ENCODE data around the gene RAC2. TPM values are rescaled to one million over a fixed set of nuclear protein-coding genes. Genes with fewer than 3 reads are reported as not detected.

RAC2 gene
- total and polyA plus RNA-seq, 2 of the 8 experiments (the other 6 are each of a cell fraction or from before 2014, with no cell fraction given) = 2.3 to 4.3 TPM

DNA sequence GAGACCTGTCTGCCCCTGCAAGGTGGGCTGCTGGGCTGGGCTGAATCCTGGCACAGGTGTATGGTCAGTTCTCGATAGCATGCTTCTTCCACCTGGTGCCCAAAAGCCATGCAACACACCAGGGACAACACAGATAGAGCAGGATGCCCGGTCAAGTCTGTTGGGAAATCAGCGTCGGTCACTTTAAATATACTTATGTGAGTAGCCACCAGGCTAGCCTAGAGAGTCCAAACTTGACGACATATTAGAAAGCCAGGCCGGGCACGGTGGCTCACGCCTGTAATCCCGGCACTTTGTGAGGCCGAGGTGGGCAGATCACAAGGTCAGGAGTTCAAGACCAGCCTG is 65.0 kb downstream of the RAC2 start:
- POLR2A ChIA-PET (ENCODE audit: partially characterized antibody) = no interaction called here
- no peaks in the 10 kb centered on the region; a peak in 2 of 7 replicates for H3K4me1 ChIP-seq (replicated peaks in 1 of 4; ENCODE audit: control insufficient read depth in 3 of 4, insufficient read depth in 4 of 4, low read length in 3 of 4)
- no peak for FAIRE-seq
- no peak for TF ChIP-seq SIX5 (IDR thresholded peaks at IDR 0.05; ENCODE audit: low read depth, low read length)
- TF ChIP-seq ZNF274 (IDR thresholded peaks at IDR 0.05; ENCODE audit: borderline replicate concordance, extremely low read depth, low read length) = no peak
- no peak for TF ChIP-seq GABPA (IDR thresholded peaks at IDR 0.05; ENCODE audit: borderline replicate concordance, insufficient read depth, low read length)
- TF ChIP-seq EP300 (IDR thresholded peaks at IDR 0.05; ENCODE audit: borderline replicate concordance in 1 of 2, low read depth in 2 of 2, low read length in 2 of 2) = no peak
- TF ChIP-seq SRF (IDR thresholded peaks at IDR 0.05; ENCODE audit: low read depth, low read length) = no peak
- no peak for TF ChIP-seq KDM5A (IDR thresholded peaks at IDR 0.05; ENCODE audit: low read length)
- TF ChIP-seq, protein P1, sequence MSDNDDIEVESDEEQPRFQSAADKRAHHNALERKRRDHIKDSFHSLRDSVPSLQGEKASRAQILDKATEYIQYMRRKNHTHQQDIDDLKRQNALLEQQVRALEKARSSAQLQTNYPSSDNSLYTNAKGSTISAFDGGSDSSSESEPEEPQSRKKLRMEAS (IDR thresholded peaks at IDR 0.05) = no peak

More for the DNA sequence above, 65.0 kb downstream of the RAC2 start:
- Histone ChIP-seq H4K8ac (ENCODE audit: extremely low read depth, insufficient read depth, low read length) (no peak overlapping the region), H3K14ac (ENCODE audit: insufficient read length) (no peak overlapping the region), H3K4ac (replicated peaks; ENCODE audit: insufficient read length, low read depth, low read length) (no peak overlapping the region), H3K27me3 (replicated peaks in 1 of 4; ENCODE audit: control insufficient read depth in 3 of 4, extremely low read depth in 1 of 4, insufficient read depth in 3 of 4, low read length in 3 of 4) (no peaks in the 10 kb centered on the region; a peak in 2 of 7 replicates), H3K4me3 (ENCODE audit: extremely low read depth in 1 of 4, insufficient read depth in 2 of 4, low read depth in 3 of 4, low read length in 4 of 4) (no peak overlapping the region), H2BK15ac (ENCODE audit: low read length) (no peak overlapping the region), H3K36me3 (ENCODE audit: control insufficient read depth in 2 of 4, insufficient read depth in 4 of 4, low read length in 3 of 4) (no peaks in the 10 kb centered on the region), H2AFZ (ENCODE audit: low read length) (no peak overlapping the region), H3K4me2 (ENCODE audit: insufficient read depth in 1 of 2, low read depth in 2 of 2, low read length in 2 of 2) (no peak overlapping the region), H3K79me1 (ENCODE audit: low read depth, low read length) (no peaks in the 10 kb centered on the region), H2BK12ac (ENCODE audit: low read depth, low read length) (no peak overlapping the region), H3K9ac (replicated peaks in 1 of 4; ENCODE audit: extremely low read depth in 1 of 4, low read depth in 3 of 4, low read length in 3 of 4) (no peak overlapping the region), H3K79me2 (ENCODE audit: control insufficient read depth in 1 of 2, insufficient read depth in 2 of 2, low read length in 2 of 2) (no peaks in the 10 kb centered on the region), H2BK120ac (replicated peaks; ENCODE audit: low read depth, low read length) (no peak overlapping the region), H3K23ac (ENCODE audit: insufficient read length) (no peak overlapping the region), H3K23me2 (ENCODE audit: low read depth, low read length) (no peaks in the 10 kb centered on the region), H3K27ac (ENCODE audit: low read depth, low read length) (no peak overlapping the region), H3K18ac (ENCODE audit: extremely low read depth, low read length) (no peak overlapping the region), H3K9me3 (ENCODE audit: insufficient read depth in 2 of 2, low read depth in 1 of 2, low read length in 1 of 2) (no peaks in the 10 kb centered on the region), H2AK5ac (ENCODE audit: low read depth, low read length) (no peak overlapping the region), H4K91ac (replicated peaks; ENCODE audit: insufficient read length, low read length) (no peak overlapping the region), H4K20me1 (replicated peaks in 1 of 2; ENCODE audit: control insufficient read depth in 1 of 2, insufficient read depth in 2 of 2, low read length in 2 of 2) (no peaks in the 10 kb centered on the region), H2BK20ac (ENCODE audit: low read length) (no peak overlapping the region), H2BK5ac (ENCODE audit: low read depth, low read length) (no peak overlapping the region), H4K5ac (ENCODE audit: insufficient read length, low read depth, low read length) (no peak overlapping the region), H3K56ac (replicated peaks; ENCODE audit: insufficient read length, low read depth, low read length) (no peak overlapping the region)
- 95% methylated on average over 10 of the region's 10 CpGs; no CpG with 5 or more reads in 1 of the 2 experiments for WGBS, 2 experiments (ENCODE audit: extremely low coverage in 1 of 2, insufficient coverage in 1 of 2, insufficient read length in 1 of 2, insufficient replicate concordance in 2 of 2, low coverage in 1 of 2, low lambda C conversion rate in 2 of 2, missing lambda C conversion rate in 1 of 2)
- CTCF ChIA-PET (ENCODE audit: partially characterized antibody) = interaction anchor here (1.1 to 4.5 kb wide), 4 partner anchors 13 to 79 kb away, joined by 4 to 25 read pairs (median 10); no protein-coding TSS in a partner anchor
- no peak for DNase-seq (ENCODE audit: low read depth in 1 of 2, low spot score in 2 of 2)
